Activated CD8-positive, alpha-beta memory T cell treated with anti-CD3 and anti-CD28 coated beads for 48 hours (primary cell): ENCODE measurements around the gene THSD4.
"Not testable (repeated sequence)": the region's sequence is repeated elsewhere in the genome, so short reads cannot be mapped to it uniquely, and the experiment has no call there.

Experiments used
- DNase-seq, 3 experiments: peaks; one replicate each; pipeline ENCODE4 v3.0.0-alpha.2; 2020; ENCODE audit warnings: low read depth in 2 of 3, low spot score in 2 of 3

THSD4 gene

GRCh38 chr15:71375934-71376333 is 260.7 kb downstream of the THSD4 start:
- no peak for DNase-seq

GRCh38 chr15:71379893-71380292 is 264.6 kb downstream of the THSD4 start:
- no peak for DNase-seq

- no peak for DNase-seq
Observed at GRCh38 chr15:71380345-71380744, 265.1 kb downstream of the THSD4 start.

DNA sequence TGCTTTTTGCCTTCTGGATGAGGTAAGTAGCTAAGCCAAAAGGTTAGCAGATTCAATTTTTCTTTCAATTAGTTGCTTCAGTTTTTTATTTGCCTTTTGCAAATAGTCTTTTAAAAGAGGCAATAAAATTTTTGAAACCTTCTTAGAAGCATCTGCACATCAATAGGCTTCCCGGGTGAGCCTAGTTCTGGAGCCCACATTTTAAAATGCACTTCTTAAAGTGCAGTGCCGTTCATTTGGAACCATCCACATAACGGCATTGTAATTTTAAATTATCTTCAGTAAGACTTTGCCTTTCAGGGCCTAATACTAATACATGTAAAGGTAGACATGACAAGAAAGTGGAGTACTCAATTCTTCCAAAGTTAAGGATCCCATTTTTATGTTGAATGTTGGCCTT is 269.2 kb downstream of the THSD4 start:
- no peak for DNase-seq

DNA sequence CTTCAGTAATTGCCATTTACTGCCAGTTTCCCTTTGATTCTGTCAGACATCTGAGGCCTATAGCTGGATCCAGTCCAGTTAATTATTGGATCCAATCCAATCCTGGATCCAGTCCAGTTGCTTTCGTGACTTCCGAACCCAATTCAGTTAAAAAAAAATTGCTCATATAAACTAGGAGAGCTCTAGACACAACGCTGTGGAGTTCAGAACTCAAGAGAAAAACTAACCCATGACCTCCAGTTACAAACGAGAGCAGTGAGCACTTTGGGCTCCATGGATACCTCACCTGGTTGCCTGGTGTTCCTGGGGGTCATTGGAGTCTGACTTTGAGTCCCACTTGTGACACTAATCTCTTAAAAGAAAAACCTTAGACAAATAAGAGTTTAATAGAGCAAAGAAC is 269.8 kb downstream of the THSD4 start:
- DNase-seq, result no peak

DNA sequence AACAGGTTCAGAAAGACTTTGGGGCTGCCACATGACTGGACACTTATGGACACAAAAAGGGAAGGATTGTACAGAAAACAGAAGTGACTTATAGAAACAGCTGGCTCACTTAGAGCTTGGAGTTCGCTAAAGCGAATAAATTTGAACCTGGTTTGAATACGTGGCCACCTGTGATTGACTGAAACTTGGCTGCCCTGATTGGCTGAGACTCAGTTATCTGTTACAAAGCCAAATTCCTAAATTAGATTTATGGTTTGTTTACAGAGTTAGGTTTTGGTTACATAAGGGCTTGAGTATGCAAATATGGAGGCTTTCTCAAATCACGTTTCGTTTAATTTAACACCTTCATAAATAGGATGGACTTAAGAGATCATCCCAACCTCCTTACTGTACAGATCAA is 270.2 kb downstream of the THSD4 start:
- DNase-seq, result no peak

DNA sequence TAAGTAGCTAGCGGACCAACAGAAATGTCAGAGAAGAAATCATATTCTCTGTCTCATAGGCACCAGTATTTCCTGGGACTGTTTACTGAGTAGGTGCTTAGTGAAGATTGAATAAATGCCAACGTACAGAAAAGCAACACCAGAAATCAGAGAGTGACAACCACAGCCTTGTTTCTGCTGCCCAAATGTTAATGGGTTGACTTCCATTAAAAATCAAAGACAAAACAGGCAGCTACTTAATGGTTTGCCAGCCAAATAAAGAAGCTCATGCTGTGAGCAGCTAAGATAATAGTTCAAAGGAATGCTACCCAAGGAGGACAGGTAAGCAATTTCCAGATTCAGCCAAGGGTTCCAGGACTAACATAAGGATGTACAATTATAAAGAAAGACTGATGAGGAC is 270.7 kb downstream of the THSD4 start:
- no peak for DNase-seq

GRCh38 chr15:71386448-71387236 is 271.4 kb downstream of the THSD4 start:
- no peak for DNase-seq

GRCh38 chr15:71387810-71388209 is 272.5 kb downstream of the THSD4 start:
- DNase-seq, result no peak

- no peak for DNase-seq
Observed at GRCh38 chr15:71390096-71390495, 274.8 kb downstream of the THSD4 start.

DNA sequence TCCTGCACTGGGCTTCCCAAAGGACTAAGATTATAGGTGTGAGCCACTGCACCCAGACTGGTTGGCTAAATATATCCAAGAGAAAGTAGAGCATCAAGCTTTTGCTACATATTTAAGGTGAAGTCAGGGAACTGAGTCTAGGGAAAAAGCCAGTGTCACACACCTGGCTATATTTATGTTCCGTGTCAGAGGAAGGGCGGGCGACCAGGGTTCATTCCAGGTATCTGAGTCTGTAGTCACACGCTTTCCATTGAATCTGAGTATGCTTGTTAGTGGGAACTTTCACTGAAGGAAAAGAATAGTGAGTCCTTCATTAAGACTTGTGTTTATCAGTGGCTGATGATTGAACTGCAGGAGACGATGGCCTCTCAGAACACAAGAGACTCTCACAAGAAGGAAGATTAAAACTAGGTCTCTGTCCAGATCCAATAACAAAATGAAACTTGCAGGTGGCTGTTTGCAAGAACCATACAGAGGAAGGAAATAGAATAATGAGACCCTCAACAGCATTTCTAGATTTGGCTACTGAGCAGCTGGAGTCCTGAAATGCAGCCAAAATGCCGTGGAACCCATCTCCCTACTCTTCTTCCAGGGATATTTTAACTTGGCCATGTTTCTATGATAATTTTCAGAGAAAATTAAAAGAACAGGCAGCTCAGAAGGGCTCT is 276.3 kb downstream of the THSD4 start:
- no peak for DNase-seq

- DNase-seq, result no peak
Observed at GRCh38 chr15:71392861-71393283, 277.6 kb downstream of the THSD4 start.

GRCh38 chr15:71393383-71393782 is 278.1 kb downstream of the THSD4 start:
- DNase-seq, result no peak

DNA sequence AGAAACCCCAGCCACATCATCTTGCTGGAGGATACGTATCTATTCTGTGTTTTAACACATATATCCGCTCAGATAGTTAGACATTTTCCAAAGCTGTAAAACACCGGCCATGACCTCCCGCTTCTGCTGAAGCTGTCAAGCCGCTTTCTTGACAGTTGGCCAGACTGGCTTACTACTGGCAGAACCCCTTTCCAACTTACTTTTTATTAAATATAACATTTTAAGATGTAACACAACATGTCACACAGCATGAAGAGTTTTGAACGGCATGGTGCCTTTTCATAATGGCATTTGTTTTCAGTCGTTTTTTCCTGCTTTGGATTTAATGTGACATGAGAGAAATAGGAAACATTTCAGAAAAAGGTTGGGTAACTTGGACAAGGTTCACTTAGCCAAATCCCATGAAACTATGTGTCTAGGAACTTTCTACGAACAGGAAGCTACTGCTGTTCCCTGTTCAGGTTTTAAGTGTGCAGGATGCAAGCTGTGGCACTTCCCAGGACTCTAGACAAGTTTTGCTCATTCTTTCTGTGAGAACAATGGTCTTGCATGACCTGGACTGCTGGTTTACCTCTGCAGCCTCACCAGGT is 281.4 kb downstream of the THSD4 start:
- DNase-seq, result no peak

DNA sequence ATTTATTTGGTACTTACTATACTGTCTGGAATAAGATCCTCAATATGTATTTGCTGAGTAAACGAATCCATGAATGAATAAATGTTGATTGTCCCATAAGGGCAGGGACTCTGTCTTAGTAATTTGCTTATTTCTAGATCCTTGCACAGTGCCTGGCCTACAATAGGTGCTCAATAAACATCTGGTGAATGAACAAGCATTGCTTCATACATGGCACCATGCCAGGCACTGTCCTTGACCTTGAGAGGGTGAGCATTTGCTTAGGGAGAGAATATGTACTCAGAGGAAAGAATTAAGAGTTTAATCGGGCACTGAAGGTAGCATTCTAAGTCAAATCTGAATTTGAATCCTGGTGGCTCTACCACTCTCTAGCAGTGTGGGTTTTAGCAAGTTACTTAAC is 282.1 kb downstream of the THSD4 start:
- no peak for DNase-seq

DNA sequence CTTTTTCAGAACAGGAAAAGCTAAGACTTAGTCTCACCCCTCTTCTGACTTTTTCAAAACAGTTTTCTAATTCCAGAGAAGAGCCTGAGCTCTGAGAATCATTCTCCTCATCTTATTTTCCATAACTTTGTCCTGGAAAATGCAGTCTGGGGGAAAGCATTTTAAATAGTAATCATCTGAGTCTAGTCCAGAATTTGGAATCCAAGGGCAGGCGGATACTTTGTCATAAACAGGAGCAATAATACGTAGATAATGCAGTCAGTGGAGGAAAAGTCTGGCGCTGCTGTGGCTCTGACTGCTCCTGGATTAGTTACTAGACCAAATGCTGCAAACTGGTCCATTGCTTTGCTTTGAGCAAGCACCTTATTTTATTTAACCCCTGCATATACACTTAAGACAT is 285.0 kb downstream of the THSD4 start:
- no peak for DNase-seq

DNA sequence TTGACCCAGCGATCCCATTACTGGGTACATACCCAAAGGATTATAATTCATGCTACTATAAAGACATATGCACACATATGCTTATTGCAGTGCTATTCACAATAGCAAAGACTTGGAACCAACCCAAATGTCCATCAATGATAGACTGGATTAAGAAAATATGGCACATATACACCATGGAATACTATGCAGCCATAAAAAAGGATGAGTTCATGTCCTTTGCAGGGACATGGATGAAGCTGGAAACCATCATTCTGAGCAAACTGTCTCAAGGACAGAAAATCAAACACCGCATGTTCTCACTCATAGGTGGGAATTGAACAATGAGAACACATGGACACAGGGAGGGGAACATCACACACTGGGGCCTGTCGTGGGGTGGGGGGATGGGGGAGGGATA is 286.5 kb downstream of the THSD4 start:
- DNase-seq, result not testable (repeated sequence)

DNA sequence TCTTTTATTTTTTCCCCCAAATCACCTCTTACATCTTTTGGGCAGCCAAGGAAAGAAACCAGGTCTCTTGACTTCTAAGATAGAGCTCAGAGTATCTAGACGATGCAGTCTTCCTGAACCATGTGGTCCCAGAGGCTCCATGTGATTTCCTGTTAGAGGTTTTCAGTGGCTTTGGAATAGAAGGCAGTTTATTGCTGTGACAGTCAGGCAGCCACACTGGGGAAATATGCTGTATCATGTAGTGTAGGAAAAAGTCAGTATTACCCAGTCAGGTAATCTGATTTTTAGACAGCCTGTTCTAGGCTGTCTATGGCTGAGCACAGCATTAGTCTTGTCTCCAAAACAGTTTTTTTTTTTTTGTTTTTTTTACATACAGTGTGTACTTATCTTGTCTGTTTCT is 294.3 kb downstream of the THSD4 start:
- DNase-seq, result no peak

DNA sequence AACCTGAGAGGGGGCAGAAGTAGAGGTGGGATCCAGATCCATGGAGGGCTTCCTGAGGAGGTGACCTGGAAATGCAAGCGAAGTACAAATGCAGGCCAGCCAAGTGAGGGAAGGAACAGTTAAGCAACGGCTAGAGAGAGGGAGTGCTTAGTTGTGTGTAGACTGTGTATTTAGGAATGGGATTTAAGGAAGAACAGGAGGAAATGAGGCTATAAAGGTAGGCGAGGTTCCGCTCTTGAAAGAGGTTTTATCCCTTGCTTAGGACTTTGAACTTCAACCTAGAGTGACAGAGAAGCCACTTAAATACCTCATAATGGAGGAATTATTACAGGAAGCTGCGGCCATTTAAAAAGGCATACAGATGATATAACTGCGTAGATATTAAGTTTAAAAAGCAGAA is 295.1 kb downstream of the THSD4 start:
- DNase-seq, result no peak

GRCh38 chr15:71411538-71412482 is 296.5 kb downstream of the THSD4 start:
- DNase-seq, result no peak

DNA sequence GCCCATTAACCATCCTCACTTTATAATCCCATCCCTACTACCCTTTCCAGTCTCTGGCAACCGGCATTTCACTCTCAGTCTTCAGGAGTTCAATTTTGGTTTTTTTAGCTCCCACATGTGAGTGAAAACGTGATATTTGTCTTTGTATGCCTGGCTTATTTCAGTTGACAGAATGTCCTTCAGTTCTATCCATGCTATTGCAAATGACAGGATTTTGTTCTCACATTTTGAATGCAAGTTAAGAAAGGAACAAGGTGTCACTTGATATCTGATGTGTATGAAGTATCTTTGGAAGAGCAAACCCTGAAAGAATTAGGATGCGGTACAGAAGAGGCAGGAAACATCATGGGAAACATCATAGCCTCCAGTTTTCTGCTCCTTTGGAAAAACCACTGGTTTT is 298.1 kb downstream of the THSD4 start:
- DNase-seq, result no peak
